IMR-90 (cell line): ENCODE results near the gene CBX8. TPM values are rescaled to one million over a fixed set of nuclear protein-coding genes. Genes with fewer than 3 reads are reported as not detected.

Source experiments
- ATAC-seq: fragments of 200-7000 bp; cut with Tn5 transposase; 2 replicates; pipeline ENCODE4 v1.9.1; 2020; ENCODE audit warnings: low read depth, mild to moderate bottlenecking, moderate library complexity
- BruUV-seq: library from RNA; stranded (reverse); fragments of 400-500 nt; replicated peaks from 2 replicates; lab custom pipeline; 2021; lab: Mats Ljungman, UMichigan
- CTCF ChIA-PET: fragments of 300-600 bp; formaldehyde crosslinking; extraction: SDS; loops from one replicate; lab custom pipeline; 2021; ENCODE audit warnings: antibody characterized with exemption; lab: Yijun Ruan, JAX
- POLR2A ChIA-PET: fragments of 300-600 bp; sonication (Branson Sonifier 250); formaldehyde crosslinking; loops from one replicate; lab custom pipeline; 2022; ENCODE audit warnings: antibody characterized with exemption; ENCODE audit not compliant: unreplicated experiment; lab: Charles Lee
- DNase-seq: peaks from one replicate; pipeline ENCODE4 v3.0.0; 2013
- H2AFZ ChIP-seq: replicated peaks from 2 replicates; pipeline ENCODE3; 2013; ENCODE audit warnings: low read length, mild to moderate bottlenecking; ENCODE audit not compliant: poor library complexity
- H2AK5ac ChIP-seq: 2 replicates; pipeline ENCODE4 v1.6.1; 2013; ENCODE audit warnings: low read depth, low read length, inconsistent platforms
- H2AK9ac ChIP-seq: replicated peaks from 2 replicates; pipeline ENCODE3; 2013; ENCODE audit warnings: mild to moderate bottlenecking, low read depth, low read length, moderate library complexity; ENCODE audit not compliant: poor library complexity
- H2BK120ac ChIP-seq: 2 replicates; pipeline ENCODE4 v1.6.1; 2013; ENCODE audit warnings: low read depth, low read length, inconsistent platforms
- H2BK15ac ChIP-seq: 3 replicates; pipeline ENCODE4 v1.6.1; 2013; ENCODE audit warnings: low read depth, low read length, inconsistent platforms
- H2BK20ac ChIP-seq: 2 replicates; pipeline ENCODE4 v1.6.1; 2013; ENCODE audit warnings: low read depth, mild to moderate bottlenecking, inconsistent platforms, low read length, moderate library complexity
- H2BK5ac ChIP-seq: 2 replicates; pipeline ENCODE4 v1.6.1; 2013; ENCODE audit warnings: mild to moderate bottlenecking, low read depth, low read length, inconsistent platforms; ENCODE audit not compliant: poor library complexity, severe bottlenecking
- H3K14ac ChIP-seq: replicated peaks from 2 replicates; pipeline ENCODE4 v1.6.1; 2013; ENCODE audit warnings: low read depth, low read length, inconsistent platforms
- H3K18ac ChIP-seq: 2 replicates; pipeline ENCODE4 v1.6.1; 2013; ENCODE audit warnings: low read depth, low read length, control low read depth
- H3K23ac ChIP-seq: 2 replicates; pipeline ENCODE4 v1.6.1; 2013; ENCODE audit warnings: low read depth, low read length, inconsistent platforms
- H3K27ac ChIP-seq: 2 replicates; pipeline ENCODE4 v1.5.1; 2013; ENCODE audit warnings: mild to moderate bottlenecking, control low read depth, low read length; ENCODE audit not compliant: insufficient read depth
- H3K27me3 ChIP-seq: 2 replicates; pipeline ENCODE4 v1.6.1; 2013; ENCODE audit warnings: low read length; ENCODE audit not compliant: control insufficient read depth, insufficient read depth
- H3K36me3 ChIP-seq: 2 replicates; pipeline ENCODE4 v1.6.1; 2013; ENCODE audit warnings: low read length, mixed read lengths; ENCODE audit not compliant: control insufficient read depth, insufficient read depth
- H3K4ac ChIP-seq: 2 replicates; pipeline ENCODE4 v1.6.1; 2013; ENCODE audit warnings: low read depth, low read length, inconsistent platforms
- H3K4me1 ChIP-seq: 2 replicates; pipeline ENCODE4 v1.6.1; 2013; ENCODE audit warnings: low read length, mixed read lengths; ENCODE audit not compliant: control insufficient read depth, insufficient read depth
- H3K4me2 ChIP-seq: 2 replicates; pipeline ENCODE4 v1.6.1; 2013; ENCODE audit warnings: low read depth, mild to moderate bottlenecking, control low read depth, low read length, moderate library complexity
- H3K4me3 ChIP-seq: 2 replicates; pipeline ENCODE4 v1.5.1; 2013; ENCODE audit warnings: low read depth, mild to moderate bottlenecking, control low read depth, low read length, moderate library complexity; ENCODE audit not compliant: insufficient read depth
- H3K56ac ChIP-seq: 2 replicates; pipeline ENCODE4 v1.6.1; 2013; ENCODE audit warnings: low read length, inconsistent platforms; ENCODE audit not compliant: insufficient read depth; ENCODE audit errors: extremely low read depth
- H3K79me1 ChIP-seq, 2 experiments: 2 replicates each; pipeline ENCODE4 v1.6.1; 2013; ENCODE audit warnings: low read length in 2 of 2, inconsistent platforms in 1 of 2, low read depth in 1 of 2
- H3K9ac ChIP-seq: 2 replicates; pipeline ENCODE4 v1.6.1; 2013; ENCODE audit warnings: low read depth, low read length, control low read depth
- H3K9me1 ChIP-seq: 2 replicates; pipeline ENCODE4 v1.6.1; 2013; ENCODE audit warnings: low read length, inconsistent platforms; ENCODE audit not compliant: insufficient read depth
- H3K9me3 ChIP-seq: 2 replicates; pipeline ENCODE4 v1.6.1; 2013; ENCODE audit warnings: low read length; ENCODE audit not compliant: control insufficient read depth, insufficient read depth
- H4K20me1 ChIP-seq: 2 replicates; pipeline ENCODE4 v1.6.1; 2013; ENCODE audit warnings: low read length, inconsistent platforms; ENCODE audit not compliant: insufficient read depth
- H4K5ac ChIP-seq: 2 replicates; pipeline ENCODE4 v1.6.1; 2013; ENCODE audit warnings: mild to moderate bottlenecking, low read depth, low read length, control low read depth
- H4K8ac ChIP-seq, 2 experiments: 2 replicates each; pipeline ENCODE4 v1.6.1; 2013; ENCODE audit warnings: low read depth in 2 of 2, low read length in 2 of 2, control low read depth in 1 of 2, inconsistent platforms in 1 of 2
- H4K91ac ChIP-seq: 2 replicates; pipeline ENCODE4 v1.6.1; 2013; ENCODE audit warnings: low read depth, low read length, inconsistent platforms; ENCODE audit not compliant: insufficient read depth
- CEBPB ChIP-seq: IDR thresholded peaks from 2 replicates; pipeline ENCODE4 v1.6.1; 2012; ENCODE audit warnings: low read depth, low read length, improper control_type of control experiment
- CHD1 ChIP-seq: IDR thresholded peaks from 2 replicates; pipeline ENCODE4 v1.6.1; 2012; ENCODE audit warnings: low read depth, low read length, improper control_type of control experiment
- ELK1 ChIP-seq: fragments of 150-350 bp; IDR thresholded peaks from 2 replicates; pipeline ENCODE4 v1.6.1; 2016; ENCODE audit warnings: low read depth, mild to moderate bottlenecking, low read length, moderate library complexity, borderline replicate concordance
- FOS ChIP-seq: fragments of 150-350 bp; IDR thresholded peaks from 2 replicates; pipeline ENCODE4 v1.6.1; 2016; ENCODE audit warnings: low read depth, low read length
- MAZ ChIP-seq: IDR thresholded peaks from 2 replicates; pipeline ENCODE4 v1.6.1; 2012; ENCODE audit warnings: low read depth, mild to moderate bottlenecking, low read length, improper control_type of control experiment, moderate library complexity, borderline replicate concordance
- MXI1 ChIP-seq: IDR thresholded peaks from 2 replicates; pipeline ENCODE4 v1.6.1; 2012; ENCODE audit warnings: low read depth, mild to moderate bottlenecking, low read length, moderate library complexity, borderline replicate concordance
- NFE2L2 ChIP-seq: fragments of 150-350 bp; IDR thresholded peaks from 2 replicates; pipeline ENCODE4 v1.6.1; 2016; ENCODE audit warnings: low read depth, mild to moderate bottlenecking, low read length
- RAD21 ChIP-seq: IDR thresholded peaks from 2 replicates; pipeline ENCODE4 v1.6.1; 2012; ENCODE audit warnings: low read length, improper control_type of control experiment
- RCOR1 ChIP-seq: IDR thresholded peaks from 2 replicates; pipeline ENCODE4 v1.6.1; 2012; ENCODE audit warnings: mild to moderate bottlenecking, low read length, improper control_type of control experiment; ENCODE audit not compliant: insufficient replicate concordance
- SMC3 ChIP-seq: fragments of 150-350 bp; IDR thresholded peaks from 2 replicates; pipeline ENCODE4 v1.6.1; 2016; ENCODE audit warnings: low read depth, mild to moderate bottlenecking, antibody characterized with exemption, low read length, moderate library complexity
- USF2 ChIP-seq: fragments of 150-350 bp; IDR thresholded peaks from 2 replicates; pipeline ENCODE4 v1.6.1; 2017; ENCODE audit warnings: mild to moderate bottlenecking, antibody characterized with exemption, low read length, low read depth
- WGBS, 2 experiments: methylation state at CpG; one replicate each; pipeline versions ENCODE4 v1.1.5 to v1.1.7; 2013; ENCODE audit warnings: missing lambda C conversion rate in 2 of 2; ENCODE audit not compliant: insufficient read length in 1 of 2; ENCODE audit errors: extremely low coverage in 2 of 2; 5-methylcytosine and 5-hydroxymethylcytosine counted together
- dilution Hi-C: fragments of 300-500 bp; cut with HindIII; formaldehyde crosslinking; loops from one replicate; pipeline ENCODE4 v1.14.3; 2018; ENCODE audit warnings: low sequenced_read_pairs; ENCODE audit not compliant: unreplicated experiment
- in situ Hi-C: fragments of 300-500 bp; cut with MboI; formaldehyde crosslinking; loops from 3 replicates; pipeline ENCODE4 v1.14.3; 2019; ENCODE audit warnings: low sequenced_read_pairs, inconsistent platforms, mixed read lengths
- intact Hi-C: fragments of 100-400 bp; cut with micrococcal nuclease; formaldehyde crosslinking; loops from 2 replicates; pipeline ENCODE4 v1.10.0; 2022
- polyA plus RNA-seq, 3 experiments: library from polyadenylated mRNA; depleted of rRNA; stranded (reverse); fragments of >200 nt; gene quantifications; 2 replicates each; pipeline ENCODE4 v1.2.3, GENCODE V29; 2012; ENCODE audit warnings: low replicate concordance in 1 of 3
- total RNA-seq: library from RNA; depleted of rRNA; stranded (reverse); fragments of >200 nt; gene quantifications from 2 replicates; pipeline ENCODE4 v1.2.3, GENCODE V29; 2012

The CBX8 gene
- total and polyA plus RNA-seq, 2 of the 4 experiments (the other 2 are of a cell fraction): 3.2 to 5.4 TPM

DNA sequence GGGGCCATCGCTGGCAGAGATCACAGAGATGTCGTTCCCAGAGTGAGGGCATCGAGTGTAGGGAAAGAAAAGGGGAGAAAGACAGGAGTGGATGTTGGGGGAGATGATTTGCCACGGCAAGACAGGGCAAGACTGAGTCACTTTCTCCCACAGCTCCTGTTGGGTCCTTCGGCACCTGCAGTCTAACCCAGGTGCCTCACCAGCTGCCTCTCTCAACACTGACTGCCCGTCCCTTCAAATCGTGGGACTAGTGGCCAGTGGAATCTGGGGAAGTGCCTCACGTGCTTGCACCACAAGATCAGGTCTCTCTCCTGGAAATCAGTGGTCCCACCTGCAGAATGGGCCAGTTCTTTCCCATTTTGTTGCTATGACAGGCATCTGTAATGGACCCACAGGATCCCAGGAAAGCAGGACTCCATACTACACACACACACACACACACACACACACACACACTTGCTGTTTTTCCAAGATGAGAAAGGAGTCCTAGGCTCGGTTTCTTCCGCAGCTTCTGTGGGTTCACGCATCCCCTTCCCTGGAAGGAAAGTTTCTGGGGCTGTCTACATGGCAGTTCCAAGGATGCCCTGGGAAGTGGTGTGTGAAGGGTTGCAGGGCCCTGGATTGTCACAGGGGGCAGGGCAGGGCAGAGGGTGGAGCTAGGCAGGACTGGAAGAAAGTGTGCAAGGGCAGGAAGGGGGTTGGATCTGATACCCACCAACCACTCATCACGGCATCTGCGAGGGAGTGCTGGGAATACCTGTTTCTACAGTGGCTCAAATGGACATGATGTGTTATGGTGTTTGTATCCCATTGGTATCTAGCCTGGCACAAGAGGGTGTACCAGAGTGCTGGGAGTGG, 10.2 kb upstream of the CBX8 start (continued):
- TF ChIP-seq SMC3: no peak

DNA sequence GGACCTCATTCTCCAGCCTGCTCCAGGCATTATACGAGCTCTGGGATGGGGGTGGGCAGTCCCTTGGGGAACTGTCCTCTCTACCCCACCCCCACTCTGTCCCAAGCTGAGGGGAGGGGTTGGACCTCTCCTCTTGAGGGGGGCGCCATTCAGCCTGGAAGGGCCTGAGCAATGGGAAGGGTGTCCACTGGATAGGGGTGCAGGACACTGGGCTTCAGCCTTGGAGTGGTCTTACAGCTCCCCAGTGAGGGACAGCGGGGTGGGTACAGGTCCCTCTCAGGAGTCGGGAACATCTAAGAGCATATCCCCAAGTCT, 9.5 kb upstream of the CBX8 start:
- TF ChIP-seq USF2: no peak
- TF ChIP-seq MAZ: no peak
- no peak for TF ChIP-seq RAD21
- TF ChIP-seq FOS: no peak
- TF ChIP-seq RCOR1: no peak
- no peak for TF ChIP-seq CHD1
- TF ChIP-seq NFE2L2: no peak
- no peak for TF ChIP-seq ELK1
- TF ChIP-seq SMC3: no peak
- TF ChIP-seq MXI1: no peak
- no peak for TF ChIP-seq CEBPB
- no peak for ATAC-seq
- Histone ChIP-seq H3K4me3 (no peak overlapping the region), H3K27ac (no peak overlapping the region), H3K18ac (no peak overlapping the region), H2BK20ac (no peak overlapping the region), H2AFZ (no peak overlapping the region), H4K20me1 (peaks cover 4% of the 10 kb centered on the region; the same call in 1 of the 2 replicates), H3K4me1 (peaks cover 6% of the 10 kb centered on the region), H3K9ac (no peak overlapping the region), H2AK9ac (peak overlapping the region; percentile 66), H4K91ac (no peak overlapping the region), H3K56ac (no peak overlapping the region), H3K9me1 (no peaks in the 10 kb centered on the region), H3K36me3 (no peaks in the 10 kb centered on the region), H3K14ac (no peak overlapping the region), H4K5ac (no peak overlapping the region), H3K27me3 (peaks cover 97% of the 10 kb centered on the region), H4K8ac (no peak overlapping the region), H3K4ac (no peak overlapping the region), H2BK120ac (no peak overlapping the region), H2BK5ac (no peak overlapping the region), H2AK5ac (no peak overlapping the region), H3K4me2 (no peak overlapping the region), H3K23ac (no peak overlapping the region), H2BK15ac (no peak overlapping the region), H3K9me3 (peaks cover 11% of the 10 kb centered on the region; the same call in 1 of the 2 replicates), H3K79me1 (no peaks in the 10 kb centered on the region)
- intact Hi-C loops: no loop called here
- DNase-seq: no peak
- WGBS, 2 experiments: no CpG with 5 or more reads among the region's 4 CpGs
- ChIA-PET CTCF (no interaction called here), POLR2A (no interaction called here)
- in situ Hi-C loops: no loop called here
- no TSS peak for BruUV-seq
- dilution Hi-C loops: no loop called here
